Natural killer cell treated with Interleukin-12 subunit alpha and Interleukin-12 subunit beta and Interleukin-15 and Interleukin-18, amount 100 ng/mL, for 72 hours (primary cell): ENCODE results near the gene GJB2. TPM values are rescaled to one million over a fixed set of nuclear protein-coding genes. Genes with fewer than 3 reads are reported as not detected.
"Not testable (repeated sequence)": the region's sequence is repeated elsewhere in the genome, so short reads cannot be mapped to it uniquely, and the experiment has no call there.

Source experiments
- ATAC-seq, 2 donors: fragments of 150-1000 bp; cut with Tn5 transposase in 1 of 2; sonication (Bioruptor Pico), chemical (Tn5 transposase) in 1 of 2; 2 replicates each; pipeline ENCODE4 v1.10.0; 2021
- DNase-seq: peaks from one replicate; pipeline ENCODE4 v3.0.0; 2022; ENCODE audit warnings: low spot score
- H3K27ac Mint-ChIP-seq, 2 donors: 1 replicate in 1 of 2; 2 replicates in 1 of 2; pipeline ENCODE4 v1.8.0; 2022; ENCODE audit warnings: mixed read lengths in 2 of 2, mild to moderate bottlenecking in 1 of 2, moderate library complexity in 1 of 2
- H3K27me3 Mint-ChIP-seq, 2 donors: 1 replicate in 1 of 2; 2 replicates in 1 of 2; pipeline ENCODE4 v1.8.0; 2022; ENCODE audit warnings: mixed read lengths in 2 of 2
- H3K36me3 Mint-ChIP-seq: one replicate; pipeline ENCODE4 v1.8.0; 2022; ENCODE audit warnings: mixed read lengths
- H3K4me1 Mint-ChIP-seq, 2 donors: 1 replicate in 1 of 2; 2 replicates in 1 of 2; pipeline ENCODE4 v1.8.0; 2022; ENCODE audit warnings: low read depth in 2 of 2, mixed read lengths in 2 of 2, mild to moderate bottlenecking in 1 of 2
- H3K4me3 Mint-ChIP-seq: one replicate; pipeline ENCODE4 v1.8.0; 2022; ENCODE audit warnings: mixed read lengths
- H3K9me3 Mint-ChIP-seq: 2 replicates; pipeline ENCODE4 v1.8.0; 2022; ENCODE audit warnings: mixed read lengths
- total RNA-seq, 2 donors: library from RNA; stranded (reverse); gene quantifications; one replicate each; pipeline ENCODE4 v1.2.3, GENCODE V29; 2022

The GJB2 gene
- total RNA-seq, 2 donors from 2014 or later: 0.17 to 6.0 TPM

GRCh38 chr13:20170921-20171320 lies 21.8 kb downstream of the GJB2 start:
- DNase-seq: no peak
- Mint-ChIP-seq H3K4me3 (no peak overlapping the region), H3K4me1 (peaks cover 0 to 6% of the 10 kb centered on the region in 2 donors), H3K36me3 (no peaks in the 10 kb centered on the region), H3K27me3 (peaks cover 50 to 74% of the 10 kb centered on the region in 2 donors), H3K9me3 (no peaks in the 10 kb centered on the region), H3K27ac (no peak overlapping the region)
- ATAC-seq: no peak

- Mint-ChIP-seq H3K4me1 (peaks cover 0 to 2% of the 10 kb centered on the region in 2 donors), H3K4me3 (no peak overlapping the region), H3K9me3 (no peaks in the 10 kb centered on the region), H3K36me3 (no peaks in the 10 kb centered on the region), H3K27ac (no peak overlapping the region), H3K27me3 (peaks cover 34 to 64% of the 10 kb centered on the region in 2 donors)
- no peak for ATAC-seq
- no peak for DNase-seq
These were observed 24.3 kb downstream of the GJB2 start for GRCh38 chr13:20168396-20168795.

GRCh38 chr13:20165417-20166257 lies 27.1 kb downstream of the GJB2 start:
- no peak overlapping the region for H3K4me3 Mint-ChIP-seq

GRCh38 chr13:20161951-20162300 lies 30.8 kb downstream of the GJB2 start:
- H3K9me3 Mint-ChIP-seq: no peaks in the 10 kb centered on the region
- no peaks in the 10 kb centered on the region for H3K36me3 Mint-ChIP-seq
- H3K4me3 Mint-ChIP-seq: peak overlapping the region; percentile 64
- no peak overlapping the region for H3K27ac Mint-ChIP-seq
- no peak for ATAC-seq
- no peak for DNase-seq
- peaks cover 34 to 62% of the 10 kb centered on the region in 2 donors for H3K27me3 Mint-ChIP-seq
- peaks cover 8% of the 10 kb centered on the region in 2 donors for H3K4me1 Mint-ChIP-seq

More at GRCh38 chr13:20165417-20166257, 27.1 kb downstream of the GJB2 start:
- Mint-ChIP-seq H3K27ac (no peak overlapping the region), H3K4me1 (peaks cover 0 to 4% of the 10 kb centered on the region in 2 donors), H3K36me3 (no peaks in the 10 kb centered on the region), H3K27me3 (peaks cover 32 to 59% of the 10 kb centered on the region in 2 donors), H3K9me3 (no peaks in the 10 kb centered on the region)
- ATAC-seq (no peak), DNase-seq (no peak)

- no peak overlapping the region for H3K27ac Mint-ChIP-seq
- H3K4me3 Mint-ChIP-seq: peak overlapping the region; percentile 64
- H3K36me3 Mint-ChIP-seq: no peaks in the 10 kb centered on the region
- peaks cover 31 to 58% of the 10 kb centered on the region in 2 donors for H3K27me3 Mint-ChIP-seq
- ATAC-seq (peak; percentile 74 to 81), DNase-seq (peak; percentile 70)
- H3K9me3 Mint-ChIP-seq: no peaks in the 10 kb centered on the region
- H3K4me1 Mint-ChIP-seq: peaks cover 8% of the 10 kb centered on the region in 2 donors
These were observed 31.3 kb downstream of the GJB2 start for GRCh38 chr13:20161275-20161950.

GRCh38 chr13:20160306-20161274 lies 32.1 kb downstream of the GJB2 start, which contains the start of gene GJA3:
Gene GJA3 (minus strand): TSS chr13:20161052. CDS start chr13:20143288, 17,764 bp downstream.
- H3K27me3 Mint-ChIP-seq: peaks cover 25 to 50% of the 10 kb centered on the region in 2 donors
- peaks cover 8% of the 10 kb centered on the region in 2 donors for H3K4me1 Mint-ChIP-seq
- no peaks in the 10 kb centered on the region for H3K36me3 Mint-ChIP-seq
- DNase-seq: no peak
- H3K9me3 Mint-ChIP-seq: no peaks in the 10 kb centered on the region
- no peak within 1 kb of the TSS for H3K27ac Mint-ChIP-seq
- peak; percentile 77 to 78 for ATAC-seq
- peak within 1 kb of the TSS; percentile 77 for H3K4me3 Mint-ChIP-seq

- Mint-ChIP-seq H3K27me3 (peaks cover 28 to 52% of the 10 kb centered on the region in 2 donors), H3K27ac (no peak overlapping the region), H3K9me3 (no peaks in the 10 kb centered on the region), H3K36me3 (no peaks in the 10 kb centered on the region), H3K4me3 (peak overlapping the region; percentile 77), H3K4me1 (peaks cover 8% of the 10 kb centered on the region in 2 donors)
- ATAC-seq (no peak), DNase-seq (no peak)
These were observed 33.0 kb downstream of the GJB2 start for GRCh38 chr13:20159646-20160305.

GRCh38 chr13:20157151-20157796 lies 35.5 kb downstream of the GJB2 start:
- peaks cover 20 to 46% of the 10 kb centered on the region in 2 donors for H3K27me3 Mint-ChIP-seq
- no peak overlapping the region for H3K27ac Mint-ChIP-seq
- peaks cover 4 to 8% of the 10 kb centered on the region in 2 donors for H3K4me1 Mint-ChIP-seq
- H3K4me3 Mint-ChIP-seq: no peak overlapping the region
- ATAC-seq (no peak), DNase-seq (no peak)
- no peaks in the 10 kb centered on the region for H3K36me3 Mint-ChIP-seq
- no peaks in the 10 kb centered on the region for H3K9me3 Mint-ChIP-seq

GRCh38 chr13:20156702-20157101 lies 36.0 kb downstream of the GJB2 start:
- no peak for ATAC-seq
- Mint-ChIP-seq H3K36me3 (no peaks in the 10 kb centered on the region), H3K4me1 (peaks cover 4 to 8% of the 10 kb centered on the region in 2 donors), H3K27me3 (peaks cover 20 to 44% of the 10 kb centered on the region in 2 donors), H3K9me3 (no peaks in the 10 kb centered on the region), H3K4me3 (no peak overlapping the region), H3K27ac (no peak overlapping the region)
- no peak for DNase-seq

- H3K36me3 Mint-ChIP-seq, ATAC-seq, H3K9me3 Mint-ChIP-seq, H3K4me1 Mint-ChIP-seq, H3K27ac Mint-ChIP-seq, DNase-seq, H3K4me3 Mint-ChIP-seq: not testable (repeated sequence)
- H3K27me3 Mint-ChIP-seq: peaks cover 29 to 53% of the 10 kb centered on the region in 2 donors
These were observed 39.4 kb downstream of the GJB2 start for GRCh38 chr13:20153290-20153689.

GRCh38 chr13:20151612-20152011 lies 41.1 kb downstream of the GJB2 start:
- Mint-ChIP-seq H3K4me3 (no peak overlapping the region), H3K27me3 (peaks cover 28 to 47% of the 10 kb centered on the region in 2 donors), H3K4me1 (no peaks in the 10 kb centered on the region), H3K36me3 (no peaks in the 10 kb centered on the region), H3K27ac (no peak overlapping the region), H3K9me3 (no peaks in the 10 kb centered on the region)
- ATAC-seq (peak in 1 of 2 donors; percentile 43), DNase-seq (peak; percentile 42)

- Mint-ChIP-seq H3K9me3 (no peaks in the 10 kb centered on the region), H3K4me3 (no peak overlapping the region), H3K36me3 (no peaks in the 10 kb centered on the region), H3K27me3 (peaks cover 28 to 47% of the 10 kb centered on the region in 2 donors), H3K27ac (no peak overlapping the region), H3K4me1 (no peaks in the 10 kb centered on the region)
- ATAC-seq (peak in 1 of 2 donors; percentile 29), DNase-seq (peak; percentile 5)
These were observed 41.7 kb downstream of the GJB2 start for GRCh38 chr13:20151016-20151415.
